ENCODE measurements around the gene ALDH4A1. TPM values are rescaled to one million over a fixed set of nuclear protein-coding genes. Genes with fewer than 3 reads are reported as not detected.

The ALDH4A1 gene
- total RNA-seq, 1 experiment from 2014 or later = 31.0 TPM

DNA sequence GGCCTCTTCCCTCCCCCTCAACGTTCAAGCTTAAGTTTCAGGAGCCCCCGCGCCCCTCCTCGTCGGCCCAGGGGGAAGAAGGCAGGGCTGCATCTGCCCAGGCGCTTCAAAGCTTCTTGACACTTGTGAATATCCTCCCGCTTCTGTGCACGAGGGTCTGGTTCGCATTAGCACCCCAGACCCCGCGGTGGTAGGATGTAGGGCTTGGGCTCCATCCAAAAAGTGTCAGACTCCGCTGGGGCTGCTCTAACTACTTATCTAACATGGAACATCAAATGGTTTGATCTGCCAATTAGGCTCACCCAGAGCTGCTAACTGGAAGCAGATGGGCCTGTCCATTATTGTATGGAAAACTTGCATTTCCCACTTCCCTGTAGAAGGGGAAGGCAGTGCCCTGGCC lies 71.8 kb downstream of the ALDH4A1 start:
- CTCF ChIA-PET = interaction anchor here (1.3 kb wide), 1 partner anchor 233 kb away, joined by 3 read pairs; no protein-coding TSS in a partner anchor
- TF ChIP-seq ATF3 (CRISPR knock-in tag; conservative IDR thresholded peaks at IDR 0.05) = no peak
- no peak for TF ChIP-seq SP1 (CRISPR knock-in tag; conservative IDR thresholded peaks at IDR 0.05)
- TF ChIP-seq, protein P1, sequence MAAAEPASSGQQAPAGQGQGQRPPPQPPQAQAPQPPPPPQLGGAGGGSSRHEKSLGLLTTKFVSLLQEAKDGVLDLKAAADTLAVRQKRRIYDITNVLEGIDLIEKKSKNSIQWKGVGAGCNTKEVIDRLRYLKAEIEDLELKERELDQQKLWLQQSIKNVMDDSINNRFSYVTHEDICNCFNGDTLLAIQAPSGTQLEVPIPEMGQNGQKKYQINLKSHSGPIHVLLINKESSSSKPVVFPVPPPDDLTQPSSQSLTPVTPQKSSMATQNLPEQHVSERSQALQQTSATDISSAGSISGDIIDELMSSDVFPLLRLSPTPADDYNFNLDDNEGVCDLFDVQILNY (CRISPR knock-in tag; IDR thresholded peaks at IDR 0.05) = no peak
- no peak for TF ChIP-seq ZBTB43 (CRISPR knock-in tag; IDR thresholded peaks at IDR 0.05)
- TF ChIP-seq, protein P2, sequence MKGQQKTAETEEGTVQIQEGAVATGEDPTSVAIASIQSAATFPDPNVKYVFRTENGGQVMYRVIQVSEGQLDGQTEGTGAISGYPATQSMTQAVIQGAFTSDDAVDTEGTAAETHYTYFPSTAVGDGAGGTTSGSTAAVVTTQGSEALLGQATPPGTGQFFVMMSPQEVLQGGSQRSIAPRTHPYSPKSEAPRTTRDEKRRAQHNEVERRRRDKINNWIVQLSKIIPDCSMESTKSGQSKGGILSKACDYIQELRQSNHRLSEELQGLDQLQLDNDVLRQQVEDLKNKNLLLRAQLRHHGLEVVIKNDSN (CRISPR knock-in tag; IDR thresholded peaks at IDR 0.05) = no peak
- no peak for TF ChIP-seq ZNF671 (CRISPR knock-in tag; IDR thresholded peaks at IDR 0.05)
- TF ChIP-seq, protein P3, sequence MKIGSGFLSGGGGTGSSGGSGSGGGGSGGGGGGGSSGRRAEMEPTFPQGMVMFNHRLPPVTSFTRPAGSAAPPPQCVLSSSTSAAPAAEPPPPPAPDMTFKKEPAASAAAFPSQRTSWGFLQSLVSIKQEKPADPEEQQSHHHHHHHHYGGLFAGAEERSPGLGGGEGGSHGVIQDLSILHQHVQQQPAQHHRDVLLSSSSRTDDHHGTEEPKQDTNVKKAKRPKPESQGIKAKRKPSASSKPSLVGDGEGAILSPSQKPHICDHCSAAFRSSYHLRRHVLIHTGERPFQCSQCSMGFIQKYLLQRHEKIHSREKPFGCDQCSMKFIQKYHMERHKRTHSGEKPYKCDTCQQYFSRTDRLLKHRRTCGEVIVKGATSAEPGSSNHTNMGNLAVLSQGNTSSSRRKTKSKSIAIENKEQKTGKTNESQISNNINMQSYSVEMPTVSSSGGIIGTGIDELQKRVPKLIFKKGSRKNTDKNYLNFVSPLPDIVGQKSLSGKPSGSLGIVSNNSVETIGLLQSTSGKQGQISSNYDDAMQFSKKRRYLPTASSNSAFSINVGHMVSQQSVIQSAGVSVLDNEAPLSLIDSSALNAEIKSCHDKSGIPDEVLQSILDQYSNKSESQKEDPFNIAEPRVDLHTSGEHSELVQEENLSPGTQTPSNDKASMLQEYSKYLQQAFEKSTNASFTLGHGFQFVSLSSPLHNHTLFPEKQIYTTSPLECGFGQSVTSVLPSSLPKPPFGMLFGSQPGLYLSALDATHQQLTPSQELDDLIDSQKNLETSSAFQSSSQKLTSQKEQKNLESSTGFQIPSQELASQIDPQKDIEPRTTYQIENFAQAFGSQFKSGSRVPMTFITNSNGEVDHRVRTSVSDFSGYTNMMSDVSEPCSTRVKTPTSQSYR (CRISPR knock-in tag; IDR thresholded peaks at IDR 0.05) = no peak
- TF ChIP-seq, protein P4, sequence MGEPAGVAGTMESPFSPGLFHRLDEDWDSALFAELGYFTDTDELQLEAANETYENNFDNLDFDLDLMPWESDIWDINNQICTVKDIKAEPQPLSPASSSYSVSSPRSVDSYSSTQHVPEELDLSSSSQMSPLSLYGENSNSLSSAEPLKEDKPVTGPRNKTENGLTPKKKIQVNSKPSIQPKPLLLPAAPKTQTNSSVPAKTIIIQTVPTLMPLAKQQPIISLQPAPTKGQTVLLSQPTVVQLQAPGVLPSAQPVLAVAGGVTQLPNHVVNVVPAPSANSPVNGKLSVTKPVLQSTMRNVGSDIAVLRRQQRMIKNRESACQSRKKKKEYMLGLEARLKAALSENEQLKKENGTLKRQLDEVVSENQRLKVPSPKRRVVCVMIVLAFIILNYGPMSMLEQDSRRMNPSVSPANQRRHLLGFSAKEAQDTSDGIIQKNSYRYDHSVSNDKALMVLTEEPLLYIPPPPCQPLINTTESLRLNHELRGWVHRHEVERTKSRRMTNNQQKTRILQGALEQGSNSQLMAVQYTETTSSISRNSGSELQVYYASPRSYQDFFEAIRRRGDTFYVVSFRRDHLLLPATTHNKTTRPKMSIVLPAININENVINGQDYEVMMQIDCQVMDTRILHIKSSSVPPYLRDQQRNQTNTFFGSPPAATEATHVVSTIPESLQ (CRISPR knock-in tag; IDR thresholded peaks at IDR 0.05) = no peak
- TF ChIP-seq, protein P5, sequence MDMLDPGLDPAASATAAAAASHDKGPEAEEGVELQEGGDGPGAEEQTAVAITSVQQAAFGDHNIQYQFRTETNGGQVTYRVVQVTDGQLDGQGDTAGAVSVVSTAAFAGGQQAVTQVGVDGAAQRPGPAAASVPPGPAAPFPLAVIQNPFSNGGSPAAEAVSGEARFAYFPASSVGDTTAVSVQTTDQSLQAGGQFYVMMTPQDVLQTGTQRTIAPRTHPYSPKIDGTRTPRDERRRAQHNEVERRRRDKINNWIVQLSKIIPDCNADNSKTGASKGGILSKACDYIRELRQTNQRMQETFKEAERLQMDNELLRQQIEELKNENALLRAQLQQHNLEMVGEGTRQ (CRISPR knock-in tag; IDR thresholded peaks at IDR 0.05) = no peak
- no peak for TF ChIP-seq KAT7 (CRISPR knock-in tag; IDR thresholded peaks at IDR 0.05; ENCODE audit: borderline replicate concordance)
- no peak for TF ChIP-seq NR3C1 (CRISPR knock-in tag; conservative IDR thresholded peaks at IDR 0.05; ENCODE audit: low read depth)
- no peak for TF ChIP-seq GRHL2 (CRISPR knock-in tag; IDR thresholded peaks at IDR 0.05; ENCODE audit: insufficient replicate concordance, severe bottlenecking)
- no peak for ATAC-seq

DNA sequence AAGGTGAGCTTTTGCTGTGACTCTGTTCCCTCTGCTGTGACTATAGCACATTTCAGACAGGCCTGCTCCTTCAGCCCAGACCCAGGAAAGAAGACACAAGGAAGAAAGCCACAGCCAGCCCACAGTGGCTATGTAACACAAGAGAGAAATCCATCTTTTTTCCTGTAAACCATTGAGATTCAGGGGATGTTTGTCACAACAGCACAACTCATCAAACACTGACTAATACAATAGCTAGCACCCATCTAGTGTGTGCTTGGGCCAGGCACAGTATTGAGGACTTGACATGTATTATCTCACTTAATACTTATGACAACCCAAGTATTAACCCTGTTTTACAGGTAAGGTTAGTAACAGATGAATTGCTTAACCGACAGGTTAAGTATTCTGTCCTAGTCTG lies 72.7 kb downstream of the ALDH4A1 start:
- ChIA-PET CTCF (interaction anchor here (1.3 kb wide), 1 partner anchor 233 kb away, joined by 3 read pairs; no protein-coding TSS in a partner anchor), POLR2A (no interaction called here)
- ATAC-seq (no peak), DNase-seq (ENCODE audit: low spot score) (no peak)
- Mint-ChIP-seq H3K27me3 (ENCODE audit: low read depth) (peaks cover 26% of the 10 kb centered on the region), H3K36me3 (peaks cover 10% of the 10 kb centered on the region), H3K27ac (no peak overlapping the region), H3K4me1 (no peaks in the 10 kb centered on the region), H3K9me3 (peaks cover 39% of the 10 kb centered on the region), H3K4me3 (no peak overlapping the region)
- TF ChIP-seq HMGA2 (CRISPR knock-in tag; IDR thresholded peaks at IDR 0.05) = no peak
- TF ChIP-seq CBFB (CRISPR knock-in tag; IDR thresholded peaks at IDR 0.05; ENCODE audit: low read depth) = no peak
- no peak for TF ChIP-seq GTF2I (CRISPR knock-in tag; conservative IDR thresholded peaks at IDR 0.05)
- TF ChIP-seq, protein P5 (CRISPR knock-in tag; IDR thresholded peaks at IDR 0.05) = no peak
- TF ChIP-seq RORB (CRISPR knock-in tag; IDR thresholded peaks at IDR 0.05) = no peak
- TF ChIP-seq FOXK1 (CRISPR knock-in tag; IDR thresholded peaks at IDR 0.05) = no peak
- TF ChIP-seq PRDM15 (CRISPR knock-in tag; IDR thresholded peaks at IDR 0.05) = no peak
- no peak for TF ChIP-seq MXD4 (CRISPR knock-in tag; IDR thresholded peaks at IDR 0.05; ENCODE audit: borderline replicate concordance)

More for the DNA sequence above, 71.8 kb downstream of the ALDH4A1 start:
- Mint-ChIP-seq H3K27me3 (ENCODE audit: low read depth) (peaks cover 32% of the 10 kb centered on the region), H3K9me3 (peaks cover 38% of the 10 kb centered on the region), H3K36me3 (peaks cover 10% of the 10 kb centered on the region), H3K27ac (no peak overlapping the region), H3K4me1 (no peaks in the 10 kb centered on the region), H3K4me3 (no peak overlapping the region)
- DNase-seq (ENCODE audit: low spot score) = no peak
- POLR2A ChIA-PET = no interaction called here
